Activated naive CD4-positive, alpha-beta T cell treated with Interleukin-2 at 50 U/mL for 16 hours (primary cell): ENCODE results near the gene SLIT3.
"Not testable (repeated sequence)": the region's sequence is repeated elsewhere in the genome, so short reads cannot be mapped to it uniquely, and the experiment has no call there.

Source experiments
- DNase-seq: peaks from one replicate; pipeline ENCODE4 v3.0.0-alpha.2; 2020

SLIT3 gene

GRCh38 chr5:168654211-168654721 lies 646.7 kb downstream of the SLIT3 start:
- DNase-seq = no peak

GRCh38 chr5:168653626-168654025 lies 647.3 kb downstream of the SLIT3 start:
- DNase-seq = no peak

- DNase-seq = no peak
These were observed 649.3 kb downstream of the SLIT3 start for GRCh38 chr5:168651648-168652047.

- no peak for DNase-seq
These were observed 651.6 kb downstream of the SLIT3 start for GRCh38 chr5:168649306-168649705.

GRCh38 chr5:168648576-168648975 lies 652.4 kb downstream of the SLIT3 start:
- DNase-seq = no peak

- DNase-seq = no peak
These were observed 652.9 kb downstream of the SLIT3 start for GRCh38 chr5:168648016-168648415.

GRCh38 chr5:168647083-168647482 lies 653.9 kb downstream of the SLIT3 start:
- DNase-seq = no peak

- DNase-seq = no peak
These were observed 654.6 kb downstream of the SLIT3 start for GRCh38 chr5:168646335-168646734.

- no peak for DNase-seq
These were observed 655.7 kb downstream of the SLIT3 start for GRCh38 chr5:168645195-168645594.

- no peak for DNase-seq
These were observed 658.9 kb downstream of the SLIT3 start for GRCh38 chr5:168642019-168642418.

- not testable (repeated sequence) for DNase-seq
These were observed 662.1 kb downstream of the SLIT3 start for GRCh38 chr5:168638846-168639245.

GRCh38 chr5:168637793-168638192 lies 663.1 kb downstream of the SLIT3 start:
- no peak for DNase-seq

- no peak for DNase-seq
These were observed 663.7 kb downstream of the SLIT3 start for GRCh38 chr5:168637281-168637680.

GRCh38 chr5:168630958-168631357 lies 670.0 kb downstream of the SLIT3 start:
- not testable (repeated sequence) for DNase-seq

- DNase-seq = no peak
These were observed 676.0 kb downstream of the SLIT3 start for GRCh38 chr5:168624850-168625364.

- no peak for DNase-seq
These were observed 680.1 kb downstream of the SLIT3 start for GRCh38 chr5:168620807-168621206.

- DNase-seq = no peak
These were observed 686.3 kb downstream of the SLIT3 start for GRCh38 chr5:168614661-168615060.

GRCh38 chr5:168613996-168614395 lies 686.9 kb downstream of the SLIT3 start:
- DNase-seq = no peak

GRCh38 chr5:168613396-168613795 lies 687.5 kb downstream of the SLIT3 start:
- DNase-seq = no peak

- no peak for DNase-seq
These were observed 687.9 kb downstream of the SLIT3 start for GRCh38 chr5:168612996-168613395.

GRCh38 chr5:168612123-168612522 lies 688.8 kb downstream of the SLIT3 start:
- no peak for DNase-seq
